NCI-H187 treated with DMSO at 0.1 percent for 48 hours (cell line): ENCODE results near the gene SCLT1.
A peak's percentile ranks its signal among the peaks of the same experiment; 100 is the strongest.

Experiments
- DNase-seq: peaks from one replicate; lab custom pipeline; 2025; lab: John Stamatoyannopoulos, UW

The SCLT1 gene

GRCh38 chr4:128869776-128870509 is 223.4 kb downstream of the SCLT1 start:
- DNase-seq: no peak

GRCh38 chr4:128868758-128869157 is 224.6 kb downstream of the SCLT1 start:
- no peak for DNase-seq

- DNase-seq: no peak
Measured at GRCh38 chr4:128866691-128867090, 226.6 kb downstream of the SCLT1 start.

- DNase-seq: no peak
Measured at GRCh38 chr4:128866269-128866668, 227.1 kb downstream of the SCLT1 start.

DNA sequence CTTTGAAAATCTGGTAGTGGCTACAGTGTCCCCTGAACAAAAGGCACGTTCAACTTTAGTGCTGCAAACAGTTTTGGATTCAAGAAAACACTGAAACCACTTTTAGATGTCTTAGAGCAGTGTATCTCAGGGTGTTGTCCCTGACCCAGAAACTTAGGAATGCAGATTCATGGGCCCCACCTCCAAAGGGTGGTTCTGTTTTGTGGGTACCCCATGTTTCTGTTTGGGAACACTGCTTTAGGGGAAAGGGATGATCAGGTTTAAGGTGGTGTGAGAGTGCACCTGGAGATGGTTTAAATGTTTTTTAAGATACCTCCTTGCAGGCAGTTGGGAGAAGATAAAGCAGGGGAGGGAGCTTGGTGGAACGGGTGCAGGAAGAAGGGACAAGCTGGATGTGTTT is 228.2 kb downstream of the SCLT1 start:
- DNase-seq: no peak

- no peak for DNase-seq
Measured at GRCh38 chr4:128863312-128864075, 229.8 kb downstream of the SCLT1 start.

DNA sequence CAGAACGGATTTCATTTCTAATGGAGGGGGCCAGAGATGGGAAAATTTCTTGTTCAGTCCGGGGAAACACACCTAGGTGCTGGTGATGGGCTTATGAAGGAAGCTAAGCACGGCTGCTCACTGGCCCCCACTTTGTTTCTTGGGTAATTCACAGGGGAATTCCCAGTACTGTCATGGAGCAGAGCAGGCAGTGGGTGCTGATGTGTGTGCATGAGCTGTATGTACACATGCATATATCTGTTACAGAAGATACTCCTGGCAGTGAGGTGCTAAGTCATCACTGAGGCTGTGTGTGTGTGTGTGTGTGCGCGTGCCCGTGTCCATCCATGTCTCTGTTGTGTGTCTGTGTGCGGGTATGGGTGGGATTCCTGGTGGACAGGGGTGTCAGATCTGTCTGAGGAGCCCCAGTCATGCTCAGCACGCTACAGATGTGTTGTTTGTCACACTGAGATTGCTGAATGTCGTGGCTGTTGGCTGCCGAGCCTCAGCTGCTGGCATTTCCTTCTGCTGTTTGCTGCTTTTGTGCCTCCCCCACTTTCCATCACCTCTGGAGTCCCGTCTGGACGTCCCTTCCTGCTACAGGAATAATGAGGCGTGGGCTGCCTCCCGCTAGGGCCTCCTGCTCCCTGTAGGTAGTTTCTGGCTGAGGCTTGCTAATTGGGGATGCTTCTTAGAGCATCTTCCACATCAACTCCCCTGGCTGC is 230.6 kb downstream of the SCLT1 start:
- DNase-seq: no peak

- DNase-seq: no peak
Measured at GRCh38 chr4:128861856-128862518, 231.4 kb downstream of the SCLT1 start.

DNA sequence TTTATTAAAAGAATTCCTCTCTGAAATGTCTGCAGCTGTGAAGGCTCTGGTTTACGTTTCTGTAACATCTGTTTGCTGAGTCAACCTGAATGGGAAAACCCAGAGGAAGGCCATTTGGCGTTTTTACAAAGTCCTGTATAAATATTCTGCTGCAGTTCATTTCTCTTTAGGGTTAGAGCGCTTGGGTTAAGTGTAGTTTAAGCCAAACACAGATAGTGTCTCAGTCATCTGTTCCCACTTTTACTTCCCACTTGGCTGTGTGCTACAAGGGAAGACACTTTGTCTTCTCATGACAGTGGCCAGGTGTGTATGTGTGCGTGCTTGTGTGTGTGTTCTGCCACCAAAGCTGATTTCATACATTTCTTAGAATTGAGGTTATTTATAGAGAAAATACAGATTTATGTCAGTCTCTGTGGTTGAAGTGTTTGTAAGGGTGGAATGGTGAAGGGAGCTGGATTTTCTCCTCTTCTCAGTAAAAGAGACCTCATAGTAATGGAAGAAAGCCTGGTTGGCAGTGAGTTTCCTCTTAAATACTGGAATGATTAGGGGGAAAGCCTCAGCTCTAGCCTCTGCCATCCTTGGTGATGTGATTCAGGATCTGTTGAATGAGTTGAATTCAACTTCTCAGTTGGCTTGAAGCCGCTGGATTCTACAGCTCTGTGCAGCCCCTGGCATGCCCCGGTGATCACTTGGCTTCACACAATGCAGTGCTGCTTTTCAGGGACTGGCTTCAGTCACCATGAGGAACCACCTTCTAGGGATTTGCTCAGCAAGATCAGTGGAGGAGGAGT is 233.3 kb downstream of the SCLT1 start:
- no peak for DNase-seq

DNA sequence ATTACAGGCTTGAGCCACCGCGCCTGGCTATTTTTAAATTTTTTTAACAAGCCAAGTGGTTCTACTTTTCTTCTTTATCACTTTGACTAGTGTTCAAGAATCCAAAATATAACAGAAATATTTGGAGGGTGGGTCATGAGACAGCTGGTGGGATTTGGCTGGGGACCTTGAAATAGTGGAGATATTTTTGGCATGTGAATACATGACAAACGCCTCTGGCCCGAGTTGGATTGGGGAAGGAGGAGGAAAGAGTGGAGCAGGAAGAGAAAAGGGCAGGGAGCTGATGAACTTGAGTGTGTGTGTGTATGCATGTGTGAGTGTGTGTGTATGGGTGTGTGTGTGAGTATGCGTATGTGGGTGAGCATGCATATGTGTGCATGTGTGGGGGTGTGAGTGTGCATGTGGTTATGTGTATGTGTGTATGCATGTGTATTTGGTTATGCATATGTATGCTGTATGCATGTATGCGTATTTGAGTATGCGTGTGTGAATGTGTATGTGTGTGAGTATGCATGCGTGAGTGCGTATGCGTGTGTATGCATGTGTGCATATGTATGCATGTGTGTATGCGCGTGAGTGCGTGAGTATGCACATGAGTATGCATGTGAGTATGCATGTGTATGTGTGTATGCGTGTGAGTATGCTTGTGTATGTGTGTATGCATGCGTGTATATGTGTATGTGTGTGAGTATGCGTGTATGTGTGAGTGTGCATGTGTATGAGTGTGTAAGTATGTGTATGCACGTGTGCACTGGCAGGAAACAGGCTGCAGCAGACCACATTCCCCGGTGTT is 234.3 kb downstream of the SCLT1 start:
- no peak for DNase-seq

GRCh38 chr4:128856246-128856645 is 237.1 kb downstream of the SCLT1 start:
- no peak for DNase-seq

- no peak for DNase-seq
Measured at GRCh38 chr4:128855621-128856020, 237.7 kb downstream of the SCLT1 start.

DNA sequence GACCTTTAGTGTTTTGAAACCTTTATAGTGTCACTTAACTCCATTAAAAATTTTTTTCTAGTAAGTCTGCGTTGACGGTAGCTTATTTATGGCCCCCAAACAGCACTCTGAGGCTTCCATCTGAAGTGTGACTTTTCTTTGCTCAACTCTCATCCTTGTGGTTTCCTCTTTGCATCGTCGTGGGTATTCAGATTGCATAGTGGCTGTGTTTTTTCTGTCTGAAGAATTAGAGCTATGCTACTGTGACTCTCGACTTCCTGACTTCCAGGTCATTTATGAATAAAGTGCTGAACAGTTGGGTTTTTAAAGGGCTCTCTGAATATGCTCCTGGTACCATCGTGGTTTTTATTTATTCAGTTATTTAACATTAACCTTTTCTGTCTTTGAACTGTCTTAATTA is 238.9 kb downstream of the SCLT1 start:
- DNase-seq: no peak

- DNase-seq: no peak
Measured at GRCh38 chr4:128853741-128854140, 239.6 kb downstream of the SCLT1 start.

GRCh38 chr4:128850252-128850651 is 243.1 kb downstream of the SCLT1 start:
- no peak for DNase-seq

GRCh38 chr4:128848461-128848860 is 244.9 kb downstream of the SCLT1 start:
- DNase-seq: no peak

- no peak for DNase-seq
Measured at GRCh38 chr4:128847082-128847724, 246.1 kb downstream of the SCLT1 start.

GRCh38 chr4:128846063-128846462 is 247.3 kb downstream of the SCLT1 start:
- DNase-seq: peak; percentile 0

DNA sequence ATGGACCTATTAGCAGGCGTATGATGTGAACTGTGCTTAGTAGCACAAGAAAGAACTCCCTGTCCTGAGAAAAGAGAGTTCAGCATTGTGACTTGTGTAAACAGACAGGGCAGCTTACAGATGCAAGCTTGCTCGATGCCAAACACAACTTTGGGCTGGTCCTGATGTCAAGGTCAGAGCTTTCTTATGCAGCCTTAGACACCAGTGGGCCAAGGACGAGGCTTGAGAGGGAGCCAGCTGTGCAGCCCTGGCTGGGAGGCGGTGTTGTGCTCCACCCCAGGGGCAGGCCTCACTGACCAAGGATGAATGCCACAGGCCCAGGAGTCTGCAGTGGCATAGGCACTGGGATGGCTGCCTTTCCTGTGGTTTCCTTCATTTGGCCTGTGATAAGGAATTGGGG is 248.4 kb downstream of the SCLT1 start:
- DNase-seq: no peak

DNA sequence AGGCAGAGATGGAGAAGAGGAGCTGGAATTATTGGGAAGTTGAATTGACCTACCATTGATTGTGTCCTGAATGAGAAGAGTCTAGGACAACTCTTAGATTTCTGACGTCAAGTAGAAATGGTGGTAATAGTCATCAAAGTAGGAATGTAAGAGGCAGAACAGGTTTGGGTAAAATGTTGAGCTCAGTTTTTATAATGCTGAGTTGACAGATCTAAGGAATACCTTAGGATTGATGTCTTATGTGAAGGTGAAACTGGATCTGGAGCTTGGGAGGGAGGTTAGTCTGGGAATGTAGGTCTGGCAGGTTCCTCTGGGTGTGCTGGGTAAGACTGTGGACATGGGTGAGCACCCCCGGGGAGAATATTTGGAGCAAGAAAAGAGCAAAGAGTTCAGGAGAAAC is 251.9 kb downstream of the SCLT1 start:
- no peak for DNase-seq
